Thyroid gland (tissue), 4 donors: Measurements from ENCODE around the gene VMAC.

ENCODE experiments used
- CTCF ChIP-seq, 6 experiments: fragments of 200-600 bp in 3 of 6; fragments of 450-650 bp in 3 of 6; sonication (generic) in 3 of 6; IDR thresholded peaks; one replicate each; pipeline ENCODE4 v1.5.1; 2016 to 2019; ENCODE audit warnings: antibody characterized with exemption in 6 of 6, mild to moderate bottlenecking in 2 of 6, inconsistent platforms in 1 of 6, moderate library complexity in 1 of 6
- POLR2A ChIP-seq, 2 donors: fragments of 450-650 bp; IDR thresholded peaks; one replicate each; pipeline ENCODE4 v1.6.1; 2017; ENCODE audit warnings: antibody characterized with exemption in 2 of 2, mild to moderate bottlenecking in 2 of 2, moderate library complexity in 1 of 2

GRCh38 chr19:5922161-5922545 is 17.5 kb downstream of the VMAC start:
- TF ChIP-seq CTCF (IDR thresholded peaks at IDR 0.05) (no peak), POLR2A (IDR thresholded peaks at IDR 0.05) (no peak)
